Measurements from ENCODE around the gene PPP2R5B. TPM values are rescaled to one million over a fixed set of nuclear protein-coding genes. Genes with fewer than 3 reads are reported as not detected.
"Not testable (repeated sequence)": the region's sequence is repeated elsewhere in the genome, so short reads cannot be mapped to it uniquely, and the experiment has no call there.

The PPP2R5B gene
- polyA plus RNA-seq, 3 donors = 14.3 to 16.3 (median 16.0) TPM

DNA sequence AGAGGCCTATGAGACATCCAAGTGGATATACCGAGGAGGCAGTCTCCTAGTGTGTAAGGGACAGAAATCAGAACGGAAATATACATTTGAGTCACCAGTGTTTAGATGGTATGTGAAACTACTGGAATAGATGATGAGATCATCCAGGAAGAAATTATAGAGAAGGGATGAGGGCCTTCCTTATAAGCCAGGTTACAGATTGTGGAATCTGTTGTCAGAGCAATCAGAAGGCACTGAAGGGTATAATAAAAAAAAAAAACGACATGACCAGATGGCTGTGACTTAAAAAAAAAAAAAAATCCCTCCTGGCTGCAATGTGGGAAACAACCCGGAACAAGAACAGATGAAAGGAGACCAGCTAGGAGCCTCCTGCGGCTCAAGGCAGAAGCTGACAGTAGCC lies 44.7 kb downstream of the PPP2R5B start:
- no peak for DNase-seq (ENCODE audit: low read depth in 3 of 3, low spot score in 2 of 3)

DNA sequence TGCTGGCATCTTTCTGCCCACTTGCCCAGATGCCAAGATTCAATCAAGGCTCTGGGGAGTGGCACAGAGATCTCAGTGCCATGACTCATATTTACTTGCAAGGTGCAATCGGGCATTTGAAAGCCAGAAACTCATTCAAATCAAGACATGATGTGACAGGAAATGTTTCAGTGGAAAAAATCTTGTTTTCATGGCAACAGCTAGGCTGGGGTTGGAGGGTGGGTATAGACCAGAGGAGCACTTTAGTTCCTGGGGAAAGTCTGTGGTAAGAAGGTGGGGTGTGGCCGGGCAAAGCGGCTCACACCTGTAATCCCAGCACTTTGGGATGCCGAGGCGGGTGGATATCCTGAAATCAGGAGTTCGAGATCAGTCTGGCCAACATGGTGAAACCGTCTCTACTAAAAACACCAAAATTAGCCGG lies 46.3 kb downstream of the PPP2R5B start:
- DNase-seq (ENCODE audit: low read depth in 3 of 3, low spot score in 2 of 3) = no peak

DNA sequence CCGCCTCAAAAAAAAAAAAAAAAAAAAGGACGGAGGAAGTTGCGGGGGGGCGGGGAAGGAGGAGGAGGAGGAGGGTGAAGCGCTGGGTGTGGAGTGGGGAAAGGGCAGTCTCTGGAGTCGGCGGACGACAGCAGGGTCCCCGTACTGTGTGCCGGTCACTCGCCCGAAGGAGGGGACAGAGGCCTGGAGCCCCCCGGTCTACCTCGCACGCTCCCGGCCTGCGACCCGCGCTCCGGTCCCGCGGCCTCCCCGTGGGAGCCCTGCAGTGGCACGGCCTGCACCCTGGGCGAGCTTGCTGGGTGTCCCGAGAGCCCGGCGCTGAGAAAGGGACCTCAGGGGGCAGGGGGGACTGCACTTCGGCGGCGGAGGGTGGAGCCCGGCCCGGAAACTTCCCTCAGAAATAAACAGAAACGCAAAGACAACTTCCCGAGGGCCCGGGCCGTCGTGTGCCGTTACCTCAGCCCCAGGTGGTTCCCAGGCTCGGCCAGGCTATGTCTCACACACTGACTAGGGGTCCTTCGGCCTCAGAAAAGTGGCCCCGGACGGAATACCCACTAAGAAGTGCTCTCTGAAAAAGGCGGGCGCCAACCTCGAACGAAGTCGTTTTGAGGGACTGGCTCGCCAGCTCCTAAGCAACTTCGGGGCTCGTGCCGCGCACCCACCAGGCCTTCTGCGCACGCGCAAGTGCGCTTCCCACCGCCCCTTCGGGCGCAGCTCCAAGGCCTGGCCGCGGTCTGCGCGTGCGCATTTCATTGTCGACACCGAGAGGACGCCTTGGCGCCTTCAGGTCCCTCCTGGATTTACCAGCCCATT lies 47.1 kb downstream of the PPP2R5B start, which contains the start of gene MAJIN:
Gene MAJIN (minus strand): TSS at position 688 of the 813 bp plus-strand sequence. CDS start 12,703 bp downstream, outside the sequence.
- peak; percentile 76 to 80 (median 78) for DNase-seq (ENCODE audit: low read depth in 3 of 3, low spot score in 2 of 3)

DNA sequence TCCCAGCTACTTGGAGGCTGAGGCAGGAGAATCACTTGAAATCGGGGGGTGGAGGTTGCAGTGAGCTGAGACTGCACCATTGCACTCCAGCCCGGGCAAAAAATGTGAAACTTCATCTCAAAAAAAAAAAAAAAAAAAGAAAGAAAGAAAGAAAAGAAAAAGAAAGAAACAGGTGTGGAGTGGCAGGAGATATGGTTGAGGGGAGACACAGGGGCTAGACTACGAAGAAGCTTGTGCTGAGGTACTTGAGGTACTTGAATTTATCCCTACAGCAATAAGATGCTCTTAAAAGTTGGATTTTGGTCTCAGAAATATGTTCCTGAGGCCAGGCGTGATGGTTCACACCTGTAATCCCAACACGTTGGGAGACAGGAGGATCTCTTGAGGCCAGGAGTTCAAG lies 49.6 kb downstream of the PPP2R5B start:
- no peak for DNase-seq (ENCODE audit: low read depth in 3 of 3, low spot score in 2 of 3)

DNA sequence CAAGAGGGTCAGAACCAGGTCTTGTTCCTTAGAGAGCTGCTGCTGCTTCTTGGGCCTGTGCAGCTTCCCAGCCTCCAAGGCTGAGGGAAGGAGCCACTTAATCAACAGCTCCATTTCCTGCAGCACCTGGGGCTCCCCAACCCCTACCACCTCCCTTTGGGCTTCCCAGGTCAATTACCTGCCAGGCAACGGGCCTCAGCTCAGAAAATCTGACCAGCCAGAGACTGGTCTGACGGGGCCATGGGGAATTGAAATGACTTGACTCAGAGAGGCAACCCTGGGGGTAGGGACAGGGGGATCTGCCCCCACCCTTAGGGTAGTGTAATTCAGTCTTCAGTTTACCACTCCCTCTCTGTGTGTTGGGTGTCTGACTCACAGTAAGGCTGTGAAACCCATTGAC lies 52.2 kb downstream of the PPP2R5B start:
- DNase-seq (ENCODE audit: low read depth in 3 of 3, low spot score in 2 of 3) = no peak

DNA sequence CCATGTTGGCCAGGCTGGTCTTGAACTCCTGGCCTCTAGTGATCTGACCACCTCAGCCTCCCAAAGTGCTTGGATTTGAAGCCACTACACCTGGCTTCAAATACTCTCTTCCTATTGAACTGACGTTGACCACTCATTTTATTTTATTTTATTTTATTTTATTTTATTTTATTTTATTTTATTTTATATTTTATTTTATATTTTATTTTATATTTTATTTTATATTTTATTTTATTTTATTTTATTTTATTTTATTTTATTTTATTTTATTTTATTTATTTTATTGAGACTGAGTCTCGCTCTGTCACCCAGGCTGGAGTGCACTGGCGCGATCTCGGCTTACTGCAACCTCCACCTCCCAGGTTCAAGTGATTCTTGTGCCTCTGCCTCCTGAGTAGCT lies 58.9 kb downstream of the PPP2R5B start:
- not testable (repeated sequence) for DNase-seq (ENCODE audit: low read depth in 3 of 3, low spot score in 2 of 3)

Other genes with a start within 250 kb of the PPP2R5B start
- gene NRXN2, start 201.5 kb upstream of the PPP2R5B start, polyA plus RNA-seq (ENCODE audit: insufficient read length in 3 of 3) = 10 to 100 TPM; 11.7 to 12.1 (median 12.0) TPM
- gene RASGRP2, start 180.5 kb upstream of the PPP2R5B start, polyA plus RNA-seq (ENCODE audit: insufficient read length in 3 of 3) = 1 to 10 TPM; 3.1 to 4.2 (median 3.8) TPM
- gene PYGM, start 164.7 kb upstream of the PPP2R5B start, polyA plus RNA-seq (ENCODE audit: insufficient read length in 3 of 3) = 1 to 10 TPM; 1.1 to 2.6 (median 2.4) TPM
- gene SF1, start 146.1 kb upstream of the PPP2R5B start, polyA plus RNA-seq (ENCODE audit: insufficient read length in 3 of 3) = 100 to 1,000 TPM; 308 to 338 (median 314) TPM
- 10 to 100 TPM; 17.0 to 18.5 (median 18.5) TPM for gene MAP4K2, start 121.5 kb upstream of the PPP2R5B start, polyA plus RNA-seq (ENCODE audit: insufficient read length in 3 of 3)
- gene MEN1, start 114.1 kb upstream of the PPP2R5B start, polyA plus RNA-seq (ENCODE audit: insufficient read length in 3 of 3) = 10 to 100 TPM; 30.0 to 33.6 (median 30.7) TPM
- 1 to 10 TPM; 4.3 to 5.1 (median 4.3) TPM for gene CDC42BPG, start 80.0 kb upstream of the PPP2R5B start, polyA plus RNA-seq (ENCODE audit: insufficient read length in 3 of 3)
- 10 to 100 TPM; 44.6 to 63.5 (median 49.4) TPM for gene EHD1, start 46.1 kb upstream of the PPP2R5B start, polyA plus RNA-seq (ENCODE audit: insufficient read length in 3 of 3)
- 10 to 100 TPM; 12.8 to 14.0 (median 13.2) TPM for gene ATG2A, start 7.5 kb upstream of the PPP2R5B start, polyA plus RNA-seq (ENCODE audit: insufficient read length in 3 of 3)
- 1 to 10 TPM; 1.5 to 1.7 (median 1.6) TPM for gene GPHA2, start 11.2 kb downstream of the PPP2R5B start, polyA plus RNA-seq (ENCODE audit: insufficient read length in 3 of 3)
- gene MAJIN, start 47.4 kb downstream of the PPP2R5B start, polyA plus RNA-seq (ENCODE audit: insufficient read length in 3 of 3) = 1 to 10 TPM in 1 of 3 donors, under 1 TPM in 2; 0.57 to 1.2 (median 0.67) TPM
- 1 to 10 TPM; 2.7 to 3.1 (median 3.0) TPM for gene BATF2, start 72.3 kb downstream of the PPP2R5B start, polyA plus RNA-seq (ENCODE audit: insufficient read length in 3 of 3)
- gene ARL2, start 89.5 kb downstream of the PPP2R5B start, polyA plus RNA-seq (ENCODE audit: insufficient read length in 3 of 3) = 10 to 100 TPM; 51.5 to 64.4 (median 54.5) TPM
- gene SNX15, start 102.8 kb downstream of the PPP2R5B start, polyA plus RNA-seq (ENCODE audit: insufficient read length in 3 of 3) = 10 to 100 TPM; 22.9 to 29.1 (median 26.9) TPM
- gene SAC3D1, start 116.5 kb downstream of the PPP2R5B start, polyA plus RNA-seq (ENCODE audit: insufficient read length in 3 of 3) = 10 to 100 TPM in 2 of 3 donors, 1 to 10 TPM in 1; 9.9 to 12.8 (median 10.6) TPM
- gene NAALADL1, start 133.9 kb downstream of the PPP2R5B start, polyA plus RNA-seq (ENCODE audit: insufficient read length in 3 of 3) = 10 to 100 TPM; 10.7 to 13.0 (median 12.9) TPM
- gene CDCA5, start 159.4 kb downstream of the PPP2R5B start, polyA plus RNA-seq (ENCODE audit: insufficient read length in 3 of 3) = 10 to 100 TPM; 17.8 to 18.4 (median 18.0) TPM
- gene ZFPL1, start 159.5 kb downstream of the PPP2R5B start, polyA plus RNA-seq (ENCODE audit: insufficient read length in 3 of 3) = 10 to 100 TPM; 25.2 to 28.2 (median 27.3) TPM
- gene VPS51, start 171.5 kb downstream of the PPP2R5B start, polyA plus RNA-seq (ENCODE audit: insufficient read length in 3 of 3) = 100 to 1,000 TPM in 2 of 3 donors, 10 to 100 TPM in 1; 96.9 to 104 (median 101) TPM
- gene TM7SF2, start 187.2 kb downstream of the PPP2R5B start, polyA plus RNA-seq (ENCODE audit: insufficient read length in 3 of 3) = 10 to 100 TPM; 68.6 to 89.4 (median 70.8) TPM
- 1 to 10 TPM; 4.6 to 6.0 (median 5.0) TPM for gene ZNHIT2, start 193.0 kb downstream of the PPP2R5B start, polyA plus RNA-seq (ENCODE audit: insufficient read length in 3 of 3)
- 100 to 1,000 TPM; 585 to 654 (median 621) TPM for gene FAU, start 197.4 kb downstream of the PPP2R5B start, polyA plus RNA-seq (ENCODE audit: insufficient read length in 3 of 3)
- gene MRPL49, start 197.6 kb downstream of the PPP2R5B start, polyA plus RNA-seq (ENCODE audit: insufficient read length in 3 of 3) = 10 to 100 TPM; 58.6 to 62.2 (median 59.5) TPM
- 10 to 100 TPM; 44.8 to 46.9 (median 45.6) TPM for gene SYVN1, start 209.8 kb downstream of the PPP2R5B start, polyA plus RNA-seq (ENCODE audit: insufficient read length in 3 of 3)
- gene SPDYC, start 245.5 kb downstream of the PPP2R5B start, polyA plus RNA-seq (ENCODE audit: insufficient read length in 3 of 3) = not detected